Astrocyte (in vitro differentiated cells and primary cell): ENCODE measurements around the gene EPO.

Experiments used
- EZH2 ChIP-seq: IDR thresholded peaks from 2 replicates; pipeline ENCODE4 v1.6.1; 2012; ENCODE audit warnings: mild to moderate bottlenecking, low read length, inconsistent platforms; ENCODE audit not compliant: insufficient read depth
- TF ChIP-seq, protein P1 (sequence below): IDR thresholded peaks from 2 replicates; pipeline ENCODE4 v1.5.1; 2011; ENCODE audit warnings: low read depth, mild to moderate bottlenecking, inconsistent platforms, low read length, moderate library complexity; ENCODE audit not compliant: insufficient read depth

DNA sequence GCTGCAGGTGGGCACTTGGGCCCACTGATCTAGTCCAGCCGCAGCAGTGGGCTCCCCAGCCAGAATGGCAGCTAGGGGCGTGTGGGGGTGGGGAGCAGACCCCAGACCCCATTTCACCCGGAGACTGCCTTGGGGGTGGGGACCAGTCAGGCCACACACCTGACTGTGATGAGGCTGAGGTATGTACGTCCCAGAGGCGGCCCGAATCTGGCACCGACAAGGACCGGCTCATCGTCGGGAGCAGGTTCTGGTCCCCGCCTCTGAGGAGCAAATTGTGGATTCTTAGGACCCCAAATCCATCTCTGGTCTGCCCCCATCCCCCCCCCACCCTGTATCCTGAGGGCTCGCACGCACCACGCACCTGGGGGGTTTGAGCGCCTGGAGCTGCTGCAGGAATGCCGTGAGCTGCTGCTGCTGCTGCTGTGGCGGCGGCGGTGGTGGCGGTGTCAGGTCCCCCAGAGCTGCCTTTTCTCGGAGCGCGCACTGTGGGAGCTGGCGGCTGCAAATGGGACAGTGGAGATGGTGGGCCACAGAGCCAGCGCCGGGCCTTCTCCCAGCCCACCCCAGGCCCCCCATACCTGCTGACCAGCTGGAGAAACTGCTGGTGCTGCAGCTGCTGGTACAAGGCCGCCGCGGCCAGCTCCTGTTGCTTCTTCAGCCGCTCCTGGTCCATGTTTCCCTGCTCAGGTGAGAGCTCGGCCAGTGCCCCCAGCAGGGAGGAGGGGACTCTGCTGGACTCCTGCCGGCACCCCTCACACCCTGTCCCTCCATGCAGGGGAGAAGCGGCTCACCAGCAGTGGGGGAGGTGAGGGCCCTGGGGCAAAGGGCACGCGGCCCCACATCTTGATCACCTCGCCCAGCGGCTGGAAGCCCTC is 36.4 kb upstream of the EPO start:
- no peak for TF ChIP-seq EZH2
- TF ChIP-seq, protein P1, sequence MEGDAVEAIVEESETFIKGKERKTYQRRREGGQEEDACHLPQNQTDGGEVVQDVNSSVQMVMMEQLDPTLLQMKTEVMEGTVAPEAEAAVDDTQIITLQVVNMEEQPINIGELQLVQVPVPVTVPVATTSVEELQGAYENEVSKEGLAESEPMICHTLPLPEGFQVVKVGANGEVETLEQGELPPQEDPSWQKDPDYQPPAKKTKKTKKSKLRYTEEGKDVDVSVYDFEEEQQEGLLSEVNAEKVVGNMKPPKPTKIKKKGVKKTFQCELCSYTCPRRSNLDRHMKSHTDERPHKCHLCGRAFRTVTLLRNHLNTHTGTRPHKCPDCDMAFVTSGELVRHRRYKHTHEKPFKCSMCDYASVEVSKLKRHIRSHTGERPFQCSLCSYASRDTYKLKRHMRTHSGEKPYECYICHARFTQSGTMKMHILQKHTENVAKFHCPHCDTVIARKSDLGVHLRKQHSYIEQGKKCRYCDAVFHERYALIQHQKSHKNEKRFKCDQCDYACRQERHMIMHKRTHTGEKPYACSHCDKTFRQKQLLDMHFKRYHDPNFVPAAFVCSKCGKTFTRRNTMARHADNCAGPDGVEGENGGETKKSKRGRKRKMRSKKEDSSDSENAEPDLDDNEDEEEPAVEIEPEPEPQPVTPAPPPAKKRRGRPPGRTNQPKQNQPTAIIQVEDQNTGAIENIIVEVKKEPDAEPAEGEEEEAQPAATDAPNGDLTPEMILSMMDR: no peak
